HepG2 (cell line): Measurements from ENCODE around the gene TARM1. TPM values are rescaled to one million over a fixed set of nuclear protein-coding genes. Genes with fewer than 3 reads are reported as not detected.

Source experiments
- JARID2 ChIP-seq: sonication (generic); formaldehyde crosslinking; IDR thresholded peaks from 2 replicates; pipeline ENCODE4 v1.8.1; 2023; ENCODE audit warnings: missing genetic modification reagents, inconsistent platforms; ENCODE audit not compliant: insufficient replicate concordance
- NAIF1 ChIP-seq: sonication (generic); formaldehyde crosslinking; IDR thresholded peaks from 2 replicates; pipeline ENCODE4 v1.5.0; 2020; ENCODE audit warnings: mild to moderate bottlenecking, missing genetic modification reagents, borderline replicate concordance
- NCOA1 ChIP-seq: sonication (generic); formaldehyde crosslinking; IDR thresholded peaks from 2 replicates; pipeline ENCODE4 v1.9.0; 2021; ENCODE audit warnings: missing genetic modification reagents
- SOX6 ChIP-seq, 2 experiments: fragments of 450-650 bp in 1 of 2; sonication (generic) in 1 of 2; formaldehyde crosslinking in 1 of 2; IDR thresholded peaks; 2 replicates each; pipeline versions ENCODE4 v1.4.0 to v1.6.1; 2017 to 2020; ENCODE audit warnings: antibody characterized with exemption in 1 of 2, mild to moderate bottlenecking in 1 of 2, missing genetic modification reagents in 1 of 2
- TOE1 ChIP-seq: sonication (generic); formaldehyde crosslinking; IDR thresholded peaks from 2 replicates; pipeline ENCODE4 v1.4.0; 2020; ENCODE audit warnings: mild to moderate bottlenecking, missing genetic modification reagents
- TSC22D2 ChIP-seq: sonication (generic); formaldehyde crosslinking; IDR thresholded peaks from 2 replicates; pipeline ENCODE4 v1.5.1; 2020; ENCODE audit warnings: missing genetic modification reagents, mild to moderate bottlenecking, borderline replicate concordance
- ZNF124 ChIP-seq: sonication (generic); formaldehyde crosslinking; IDR thresholded peaks from 2 replicates; pipeline ENCODE4 v1.4.0; 2020; ENCODE audit warnings: missing genetic modification reagents
- ZNF264 ChIP-seq: sonication (generic); formaldehyde crosslinking; IDR thresholded peaks from 2 replicates; pipeline ENCODE4 v1.4.0; 2020; ENCODE audit warnings: missing genetic modification reagents
- polyA plus RNA-seq, 8 experiments: library from polyadenylated mRNA; depleted of rRNA in 3 of 8; stranded (reverse) in 7 of 8; unstranded in 1 of 8; fragments of >200 nt; fragmentation: Illumina TruSeq in 4 of 8; extraction: Trizol in 4 of 8; gene quantifications; 2 replicates each; pipeline versions ENCODE4 v1.2.1 to v1.2.3, GENCODE V29; 2011 to 2016; ENCODE audit warnings: low read depth in 4 of 8, missing spikeins in 1 of 8, mixed read lengths in 1 of 8; ENCODE audit not compliant: insufficient read depth in 1 of 8
- total RNA-seq, 5 experiments: library from RNA; depleted of rRNA; stranded (reverse); fragments of >200 nt; fragmentation: Illumina TruSeq; extraction: Trizol; gene quantifications; 2 replicates each; pipeline ENCODE4 v1.2.3, GENCODE V29; 2016; ENCODE audit warnings: low read depth in 1 of 5
- TF ChIP-seq, protein P1 (sequence below): sonication (generic); formaldehyde crosslinking; IDR thresholded peaks from 2 replicates; pipeline ENCODE4 v1.4.0; 2020; ENCODE audit warnings: mild to moderate bottlenecking, low read depth, missing genetic modification reagents
- TF ChIP-seq, protein P2 (sequence below): fragments of 450-650 bp; IDR thresholded peaks from 2 replicates; pipeline ENCODE4 v1.6.1; 2017; ENCODE audit warnings: mild to moderate bottlenecking

The TARM1 gene
- total and polyA plus RNA-seq, 2 of the 13 experiments (the other 11 are each of a cell fraction or from before 2014, with no cell fraction given) = not detected

DNA sequence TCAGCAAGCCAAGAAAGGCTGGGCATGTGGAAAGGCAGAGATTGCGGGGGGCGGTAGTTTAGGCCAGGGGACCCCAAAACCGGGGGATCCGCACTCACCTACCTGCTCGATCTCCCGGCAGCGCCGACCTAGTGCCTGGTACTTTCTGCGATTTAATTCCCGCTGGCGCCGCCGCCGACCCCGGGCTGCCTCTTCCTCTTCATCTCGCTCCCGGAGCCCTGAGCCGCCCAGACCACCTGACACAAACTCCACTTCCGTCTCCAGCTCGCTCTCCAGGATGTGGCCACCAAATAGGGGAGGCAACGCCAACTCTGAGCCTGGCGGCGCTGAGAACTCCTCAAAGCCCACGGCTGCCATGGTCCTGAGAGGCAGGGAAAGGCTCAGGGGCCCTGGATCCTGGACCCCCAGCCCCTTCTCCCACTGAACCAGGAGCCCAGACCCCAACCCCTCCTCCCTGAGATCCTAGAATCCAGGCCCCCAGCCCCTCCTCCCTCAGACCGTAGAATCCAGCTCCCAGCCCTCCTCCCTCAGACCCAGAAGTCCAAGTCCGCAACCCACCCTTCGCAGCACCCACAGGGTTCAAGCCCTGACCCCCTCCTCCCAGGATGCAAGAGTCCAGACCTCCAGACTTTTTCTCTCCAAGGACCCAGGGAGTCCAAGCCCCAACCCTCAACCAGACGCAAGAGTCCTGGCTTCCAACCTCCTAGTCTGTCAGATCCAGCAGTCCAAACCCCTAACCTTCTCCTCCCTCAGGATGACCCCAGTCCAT lies 33.4 kb upstream of the TARM1 start (continued):
- no peak for TF ChIP-seq ZNF124 (CRISPR knock-in tag)
- no peak for TF ChIP-seq TSC22D2 (CRISPR knock-in tag)
- 0 out of 2 replicates have a peak, but pooled peaks have one; percentile 61 for TF ChIP-seq NCOA1 (CRISPR knock-in tag)
- no peak for TF ChIP-seq TOE1
- TF ChIP-seq, protein P1, sequence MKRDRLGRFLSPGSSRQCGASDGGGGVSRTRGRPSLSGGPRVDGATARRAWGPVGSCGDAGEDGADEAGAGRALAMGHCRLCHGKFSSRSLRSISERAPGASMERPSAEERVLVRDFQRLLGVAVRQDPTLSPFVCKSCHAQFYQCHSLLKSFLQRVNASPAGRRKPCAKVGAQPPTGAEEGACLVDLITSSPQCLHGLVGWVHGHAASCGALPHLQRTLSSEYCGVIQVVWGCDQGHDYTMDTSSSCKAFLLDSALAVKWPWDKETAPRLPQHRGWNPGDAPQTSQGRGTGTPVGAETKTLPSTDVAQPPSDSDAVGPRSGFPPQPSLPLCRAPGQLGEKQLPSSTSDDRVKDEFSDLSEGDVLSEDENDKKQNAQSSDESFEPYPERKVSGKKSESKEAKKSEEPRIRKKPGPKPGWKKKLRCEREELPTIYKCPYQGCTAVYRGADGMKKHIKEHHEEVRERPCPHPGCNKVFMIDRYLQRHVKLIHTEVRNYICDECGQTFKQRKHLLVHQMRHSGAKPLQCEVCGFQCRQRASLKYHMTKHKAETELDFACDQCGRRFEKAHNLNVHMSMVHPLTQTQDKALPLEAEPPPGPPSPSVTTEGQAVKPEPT (CRISPR knock-in tag) = no peak
- TF ChIP-seq ZNF264 = no peak
- TF ChIP-seq JARID2 (CRISPR knock-in tag) = no peak
- no peak for TF ChIP-seq NAIF1
- TF ChIP-seq SOX6 (IDR thresholded peaks at IDR 0.05) = no peak
- no peak for TF ChIP-seq SOX6 (CRISPR knock-in tag; IDR thresholded peaks at IDR 0.05)
- TF ChIP-seq, protein P2, sequence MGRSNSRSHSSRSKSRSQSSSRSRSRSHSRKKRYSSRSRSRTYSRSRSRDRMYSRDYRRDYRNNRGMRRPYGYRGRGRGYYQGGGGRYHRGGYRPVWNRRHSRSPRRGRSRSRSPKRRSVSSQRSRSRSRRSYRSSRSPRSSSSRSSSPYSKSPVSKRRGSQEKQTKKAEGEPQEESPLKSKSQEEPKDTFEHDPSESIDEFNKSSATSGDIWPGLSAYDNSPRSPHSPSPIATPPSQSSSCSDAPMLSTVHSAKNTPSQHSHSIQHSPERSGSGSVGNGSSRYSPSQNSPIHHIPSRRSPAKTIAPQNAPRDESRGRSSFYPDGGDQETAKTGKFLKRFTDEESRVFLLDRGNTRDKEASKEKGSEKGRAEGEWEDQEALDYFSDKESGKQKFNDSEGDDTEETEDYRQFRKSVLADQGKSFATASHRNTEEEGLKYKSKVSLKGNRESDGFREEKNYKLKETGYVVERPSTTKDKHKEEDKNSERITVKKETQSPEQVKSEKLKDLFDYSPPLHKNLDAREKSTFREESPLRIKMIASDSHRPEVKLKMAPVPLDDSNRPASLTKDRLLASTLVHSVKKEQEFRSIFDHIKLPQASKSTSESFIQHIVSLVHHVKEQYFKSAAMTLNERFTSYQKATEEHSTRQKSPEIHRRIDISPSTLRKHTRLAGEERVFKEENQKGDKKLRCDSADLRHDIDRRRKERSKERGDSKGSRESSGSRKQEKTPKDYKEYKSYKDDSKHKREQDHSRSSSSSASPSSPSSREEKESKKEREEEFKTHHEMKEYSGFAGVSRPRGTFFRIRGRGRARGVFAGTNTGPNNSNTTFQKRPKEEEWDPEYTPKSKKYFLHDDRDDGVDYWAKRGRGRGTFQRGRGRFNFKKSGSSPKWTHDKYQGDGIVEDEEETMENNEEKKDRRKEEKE = no peak
